ENCODE measurements around the gene MROH2A.

GRCh38 chr2:233740870-233741269, 37.3 kb upstream of the MROH2A start:
- no peak for TF ChIP-seq RARB (CRISPR knock-in tag; IDR thresholded peaks at IDR 0.05)
- TF ChIP-seq ARNTL (CRISPR knock-in tag; IDR thresholded peaks at IDR 0.05; ENCODE audit: borderline replicate concordance, low read depth), result no peak

All from SK-N-SH treated with all-trans-retinoic acid at 6 μM for 48 hours (cell line).